ENCODE measurements around the gene CDH23. TPM values are rescaled to one million over a fixed set of nuclear protein-coding genes. Genes with fewer than 3 reads are reported as not detected.

Gene CDH23
- total RNA-seq, 4 donors from 2014 or later, result 2.9 to 16.1 (median 5.9) TPM

- TF ChIP-seq POLR2A (IDR thresholded peaks at IDR 0.05) (no peak), EP300 (IDR thresholded peaks at IDR 0.05; ENCODE audit: low read depth) (no peak), POLR2AphosphoS5 (IDR thresholded peaks at IDR 0.05) (no peak), CTCF (IDR thresholded peaks at IDR 0.05) (no peak)
- H3K4me3 ChIP-seq, result no peak overlapping the region
- peaks cover 14% of the 10 kb centered on the region for H3K27me3 ChIP-seq
- H3K4me1 ChIP-seq, result no peaks in the 10 kb centered on the region
- no peaks in the 10 kb centered on the region for H3K9me3 ChIP-seq
- intact Hi-C loops (cut with DNase I; ENCODE audit: low total_unique reads) (loop anchor here (10.0 kb wide), 1 partner anchor 426 kb away; no protein-coding TSS in a partner anchor), in situ Hi-C loops (cut with MboI; ENCODE audit: low pct_ligation_motif_present in 1 of 4, low pct_unique_long_range_greater_than_20kb in 1 of 4, low sequenced_read_pairs in 3 of 4) (loop anchor here (10.0 to 25.0 kb wide), 6 partner anchors 174 to 426 kb away; partner anchors contain the start of gene C10orf105 (in 2 of the 4))
- WGBS, 2 donors (ENCODE audit: low coverage in 1 of 2), result 75 to 88% methylated on average over 1 to 8 of the region's 8 CpGs
- no peak for DNase-seq
- H3K36me3 ChIP-seq, result no peaks in the 10 kb centered on the region
- H3K27ac ChIP-seq, result no peak overlapping the region
Measured at GRCh38 chr10:71388583-71389310, 8.0 kb upstream of the CDH23 start.

- no peak for DNase-seq
- no peaks in the 10 kb centered on the region for H3K4me1 ChIP-seq
- H3K36me3 ChIP-seq, result no peaks in the 10 kb centered on the region
- no peak overlapping the region for H3K27ac ChIP-seq
- no peak overlapping the region for H3K4me3 ChIP-seq
- intact Hi-C loops (cut with DNase I; ENCODE audit: low total_unique reads) (loop anchor here (10.0 kb wide), 2 partner anchors 315 to 425 kb away; no protein-coding TSS in a partner anchor), in situ Hi-C loops (cut with MboI; ENCODE audit: low pct_ligation_motif_present in 1 of 4, low pct_unique_long_range_greater_than_20kb in 1 of 4, low sequenced_read_pairs in 3 of 4) (loop anchor here (10.0 to 25.0 kb wide), 6 partner anchors 172 to 425 kb away; partner anchors contain the start of gene C10orf105 (in 2 of the 4))
- no peak for TF ChIP-seq EP300 (IDR thresholded peaks at IDR 0.05; ENCODE audit: low read depth)
- no peak for TF ChIP-seq POLR2AphosphoS5 (IDR thresholded peaks at IDR 0.05)
- no peak for TF ChIP-seq CTCF (IDR thresholded peaks at IDR 0.05)
- no peak for TF ChIP-seq POLR2A (IDR thresholded peaks at IDR 0.05)
- WGBS, 2 donors (ENCODE audit: low coverage in 1 of 2), result 74 to 96% methylated on average over 4 to 14 of the region's 14 CpGs
- H3K9me3 ChIP-seq, result no peaks in the 10 kb centered on the region
- H3K27me3 ChIP-seq, result peaks cover 15% of the 10 kb centered on the region
Measured at GRCh38 chr10:71389768-71390460, 6.8 kb upstream of the CDH23 start.

- no peak for DNase-seq
Measured at GRCh38 chr10:71390461-71390835, 6.3 kb upstream of the CDH23 start.

More at GRCh38 chr10:71390461-71390835, 6.3 kb upstream of the CDH23 start:
- Histone ChIP-seq H3K9me3 (no peaks in the 10 kb centered on the region), H3K27ac (no peak overlapping the region), H3K4me1 (no peaks in the 10 kb centered on the region), H3K36me3 (no peaks in the 10 kb centered on the region), H3K27me3 (peaks cover 20% of the 10 kb centered on the region), H3K4me3 (no peak overlapping the region)
- in situ Hi-C loops (cut with MboI; ENCODE audit: low pct_ligation_motif_present in 1 of 4, low pct_unique_long_range_greater_than_20kb in 1 of 4, low sequenced_read_pairs in 3 of 4), result loop anchor here in 3 of 4 donors (25.0 kb wide), 3 partner anchors 172 to 422 kb away; partner anchors contain the start of gene C10orf105 (in 2 of the 3)
- intact Hi-C loops (cut with DNase I; ENCODE audit: low total_unique reads), result loop anchor here (10.0 kb wide), 1 partner anchor 314 kb away; no protein-coding TSS in a partner anchor
- 0 to 35% methylated on average over 1 to 10 of the region's 10 CpGs for WGBS, 2 donors (ENCODE audit: low coverage in 1 of 2)
- TF ChIP-seq POLR2AphosphoS5 (IDR thresholded peaks at IDR 0.05) (no peak), CTCF (IDR thresholded peaks at IDR 0.05) (no peak), EP300 (IDR thresholded peaks at IDR 0.05; ENCODE audit: low read depth) (no peak), POLR2A (IDR thresholded peaks at IDR 0.05) (no peak)

Measured in transverse colon (tissue), 4 donors.